ENCODE measurements around the gene PTPRJ. TPM values are rescaled to one million over a fixed set of nuclear protein-coding genes. Genes with fewer than 3 reads are reported as not detected.

The PTPRJ gene
- total RNA-seq, 1 donor from 2014 or later, result 18.9 TPM

- H3K4me3 Mint-ChIP-seq (ENCODE audit: low read depth), result no peak overlapping the region
- no peak for DNase-seq (ENCODE audit: low spot score, unreplicated experiment)
- no peak for TF ChIP-seq CTCF (IDR thresholded peaks at IDR 0.05; ENCODE audit: unreplicated experiment)
- H3K4me1 Mint-ChIP-seq (ENCODE audit: low read depth), result peaks cover 41% of the 10 kb centered on the region
- H3K36me3 Mint-ChIP-seq (ENCODE audit: insufficient read depth), result no peaks in the 10 kb centered on the region
- H3K27me3 Mint-ChIP-seq, result no peaks in the 10 kb centered on the region
- peak overlapping the region; percentile 90 for H3K27ac Mint-ChIP-seq
- H3K9me3 Mint-ChIP-seq (ENCODE audit: low read depth), result no peaks in the 10 kb centered on the region
These were observed 120.8 kb downstream of the PTPRJ start for GRCh38 chr11:48101044-48101733.

- TF ChIP-seq CTCF (IDR thresholded peaks at IDR 0.05; ENCODE audit: unreplicated experiment), result no peak
- H3K36me3 Mint-ChIP-seq (ENCODE audit: insufficient read depth), result no peaks in the 10 kb centered on the region
- peaks cover 35% of the 10 kb centered on the region for H3K4me1 Mint-ChIP-seq (ENCODE audit: low read depth)
- DNase-seq (ENCODE audit: low spot score, unreplicated experiment), result no peak
- no peaks in the 10 kb centered on the region for H3K9me3 Mint-ChIP-seq (ENCODE audit: low read depth)
- no peak overlapping the region for H3K4me3 Mint-ChIP-seq (ENCODE audit: low read depth)
- no peaks in the 10 kb centered on the region for H3K27me3 Mint-ChIP-seq
- H3K27ac Mint-ChIP-seq, result peak overlapping the region; percentile 90
These were observed 121.6 kb downstream of the PTPRJ start for GRCh38 chr11:48101958-48102357.

GRCh38 chr11:48103621-48104567, 123.5 kb downstream of the PTPRJ start:
- Mint-ChIP-seq H3K27me3 (no peaks in the 10 kb centered on the region), H3K4me3 (ENCODE audit: low read depth) (no peak overlapping the region), H3K4me1 (ENCODE audit: low read depth) (peaks cover 35% of the 10 kb centered on the region), H3K27ac (peak overlapping the region; percentile 97), H3K36me3 (ENCODE audit: insufficient read depth) (no peaks in the 10 kb centered on the region), H3K9me3 (ENCODE audit: low read depth) (no peaks in the 10 kb centered on the region)
- DNase-seq (ENCODE audit: low spot score, unreplicated experiment), result no peak
- no peak for TF ChIP-seq CTCF (IDR thresholded peaks at IDR 0.05; ENCODE audit: unreplicated experiment)

GRCh38 chr11:48104568-48104924, 124.2 kb downstream of the PTPRJ start:
- Mint-ChIP-seq H3K4me3 (ENCODE audit: low read depth) (no peak overlapping the region), H3K27ac (peak overlapping the region; percentile 97), H3K4me1 (ENCODE audit: low read depth) (peaks cover 35% of the 10 kb centered on the region), H3K27me3 (no peaks in the 10 kb centered on the region), H3K36me3 (ENCODE audit: insufficient read depth) (no peaks in the 10 kb centered on the region), H3K9me3 (ENCODE audit: low read depth) (no peaks in the 10 kb centered on the region)
- TF ChIP-seq CTCF (IDR thresholded peaks at IDR 0.05; ENCODE audit: unreplicated experiment), result no peak
- no peak for DNase-seq (ENCODE audit: low spot score, unreplicated experiment)

GRCh38 chr11:48105096-48105990, 125.0 kb downstream of the PTPRJ start:
- no peak for DNase-seq (ENCODE audit: low spot score, unreplicated experiment)
- TF ChIP-seq CTCF (IDR thresholded peaks at IDR 0.05; ENCODE audit: unreplicated experiment), result no peak
- H3K27me3 Mint-ChIP-seq, result no peaks in the 10 kb centered on the region
- H3K4me3 Mint-ChIP-seq (ENCODE audit: low read depth), result no peak overlapping the region
- peak overlapping the region; percentile 39 for H3K27ac Mint-ChIP-seq
- peaks cover 39% of the 10 kb centered on the region for H3K4me1 Mint-ChIP-seq (ENCODE audit: low read depth)
- no peaks in the 10 kb centered on the region for H3K9me3 Mint-ChIP-seq (ENCODE audit: low read depth)
- H3K36me3 Mint-ChIP-seq (ENCODE audit: insufficient read depth), result no peaks in the 10 kb centered on the region
